Mesodermal cell (in vitro differentiated cells): ENCODE data around the gene ANO7.
"Not testable (repeated sequence)": the region's sequence is repeated elsewhere in the genome, so short reads cannot be mapped to it uniquely, and the experiment has no call there.

Experiments used
- H3K27ac ChIP-seq: 2 replicates; pipeline ENCODE4 v1.7.0; 2013; ENCODE audit warnings: mild to moderate bottlenecking, low read depth, low read length, moderate library complexity; ENCODE audit not compliant: severe bottlenecking
- H3K36me3 ChIP-seq: 2 replicates; pipeline ENCODE4 v1.7.1; 2013; ENCODE audit warnings: mild to moderate bottlenecking, low read length, moderate library complexity; ENCODE audit not compliant: control insufficient read depth, insufficient read depth
- H3K4me1 ChIP-seq: one replicate; pipeline ENCODE4 v1.7.1; 2013; ENCODE audit warnings: mild to moderate bottlenecking, low read length; ENCODE audit not compliant: insufficient read depth, control insufficient read depth, poor library complexity, severe bottlenecking
- H3K4me3 ChIP-seq: 2 replicates; pipeline ENCODE4 v1.7.0; 2013; ENCODE audit warnings: low read length, control low read depth, mild to moderate bottlenecking; ENCODE audit not compliant: insufficient read depth, poor library complexity, severe bottlenecking; ENCODE audit errors: extremely low read depth
- H3K9me3 ChIP-seq: 2 replicates; pipeline ENCODE4 v1.7.1; 2013; ENCODE audit warnings: mild to moderate bottlenecking, low read length, moderate library complexity; ENCODE audit not compliant: control insufficient read depth
- WGBS, 2 experiments: methylation state at CpG; one replicate each; pipeline ENCODE4 v1.1.5; 2013; ENCODE audit warnings: missing lambda C conversion rate in 2 of 2; ENCODE audit not compliant: insufficient coverage in 2 of 2; 5-methylcytosine and 5-hydroxymethylcytosine counted together

ANO7 gene

GRCh38 chr2:241193271-241193670 is 4.8 kb downstream of the ANO7 start:
- WGBS, 2 experiments: 87 to 93% methylated on average over 2 to 4 of the region's 8 CpGs
- Histone ChIP-seq H3K36me3 (no peaks in the 10 kb centered on the region), H3K9me3 (no peaks in the 10 kb centered on the region), H3K4me3 (no peak overlapping the region), H3K27ac (no peak overlapping the region), H3K4me1 (no peaks in the 10 kb centered on the region)

- WGBS, 2 experiments: 83 to 91% methylated on average over 8 to 9 of the region's 9 CpGs
- no peaks in the 10 kb centered on the region for H3K4me1 ChIP-seq
- no peaks in the 10 kb centered on the region for H3K36me3 ChIP-seq
- H3K27ac ChIP-seq: no peak overlapping the region
- H3K9me3 ChIP-seq: no peaks in the 10 kb centered on the region
- H3K4me3 ChIP-seq: no peak overlapping the region
Measured at GRCh38 chr2:241194811-241195210, 6.3 kb downstream of the ANO7 start.

- Histone ChIP-seq H3K27ac (no peak overlapping the region), H3K4me1 (no peaks in the 10 kb centered on the region), H3K4me3 (no peak overlapping the region), H3K36me3 (no peaks in the 10 kb centered on the region), H3K9me3 (no peaks in the 10 kb centered on the region)
- WGBS, 2 experiments: 90 to 94% methylated on average over 16 to 18 of the region's 18 CpGs
Measured at GRCh38 chr2:241195506-241196130, 7.1 kb downstream of the ANO7 start.

GRCh38 chr2:241197246-241197645 is 8.8 kb downstream of the ANO7 start:
- not testable (repeated sequence) for H3K27ac ChIP-seq, H3K36me3 ChIP-seq, H3K4me3 ChIP-seq, H3K9me3 ChIP-seq, H3K4me1 ChIP-seq
- 90 to 99% methylated on average over 13 to 14 of the region's 14 CpGs for WGBS, 2 experiments

- Histone ChIP-seq H3K27ac (no peak overlapping the region), H3K9me3 (no peaks in the 10 kb centered on the region), H3K4me3 (no peak overlapping the region), H3K36me3 (no peaks in the 10 kb centered on the region), H3K4me1 (no peaks in the 10 kb centered on the region)
- 100% methylated on average over 2 to 3 of the region's 6 CpGs for WGBS, 2 experiments
Measured at GRCh38 chr2:241197947-241198346, 9.5 kb downstream of the ANO7 start.

- Histone ChIP-seq H3K36me3 (no peaks in the 10 kb centered on the region), H3K9me3 (no peaks in the 10 kb centered on the region), H3K27ac (no peak overlapping the region), H3K4me3 (no peak overlapping the region), H3K4me1 (no peaks in the 10 kb centered on the region)
- 85 to 87% methylated on average over 25 to 26 of the region's 27 CpGs for WGBS, 2 experiments
Measured at GRCh38 chr2:241198381-241199279, 10.2 kb downstream of the ANO7 start.

- no peaks in the 10 kb centered on the region for H3K36me3 ChIP-seq
- WGBS, 2 experiments: 91 to 95% methylated on average over 14 to 16 of the region's 16 CpGs
- no peak overlapping the region for H3K4me3 ChIP-seq
- no peak overlapping the region for H3K27ac ChIP-seq
- H3K9me3 ChIP-seq: no peaks in the 10 kb centered on the region
- H3K4me1 ChIP-seq: no peaks in the 10 kb centered on the region
Measured at GRCh38 chr2:241199286-241199685, 10.8 kb downstream of the ANO7 start.

GRCh38 chr2:241199897-241200821 is 11.7 kb downstream of the ANO7 start:
- 84 to 85% methylated on average over 39 to 41 of the region's 42 CpGs for WGBS, 2 experiments
- no peaks in the 10 kb centered on the region for H3K4me1 ChIP-seq
- H3K9me3 ChIP-seq: no peaks in the 10 kb centered on the region

GRCh38 chr2:241200822-241201395 is 12.4 kb downstream of the ANO7 start:
- Histone ChIP-seq H3K4me3 (no peak overlapping the region), H3K36me3 (no peaks in the 10 kb centered on the region), H3K9me3 (no peaks in the 10 kb centered on the region), H3K4me1 (no peaks in the 10 kb centered on the region), H3K27ac (no peak overlapping the region)
- WGBS, 2 experiments: 86 to 94% methylated on average over 19 to 20 of the region's 21 CpGs

More at GRCh38 chr2:241199897-241200821, 11.7 kb downstream of the ANO7 start:
- Histone ChIP-seq H3K36me3 (no peaks in the 10 kb centered on the region), H3K4me3 (no peak overlapping the region), H3K27ac (no peak overlapping the region)
